Epithelial cell of proximal tubule (primary cell): Measurements from ENCODE around the gene ARFGAP3. TPM values are rescaled to one million over a fixed set of nuclear protein-coding genes. Genes with fewer than 3 reads are reported as not detected.
A peak's percentile ranks its signal among the peaks of the same experiment; 100 is the strongest.

Experiments used
- DNase-seq: peaks from one replicate; pipeline ENCODE4 v3.0.0-alpha.2; 2011; ENCODE audit warnings: low read depth
- H3K4me3 ChIP-seq: 2 replicates; pipeline ENCODE4 v1.5.1; 2011; ENCODE audit warnings: low read depth, mild to moderate bottlenecking, low read length
- CTCF ChIP-seq: conservative IDR thresholded peaks from 2 replicates; pipeline ENCODE4 v1.5.1; 2012; ENCODE audit warnings: low read depth, mild to moderate bottlenecking, low read length
- total RNA-seq: library from RNA; depleted of rRNA; stranded (reverse); fragments of >200 nt; gene quantifications from 2 replicates; pipeline ENCODE4 v1.2.3, GENCODE V29; 2015

The ARFGAP3 gene
- total RNA-seq, 1 donor from 2014 or later: 62.2 TPM

GRCh38 chr22:42866100-42866499, 9.0 kb upstream of the ARFGAP3 start:
- DNase-seq: no peak
- no peak for TF ChIP-seq CTCF
- H3K4me3 ChIP-seq: no peak overlapping the region

- no peak for DNase-seq
- no peak for TF ChIP-seq CTCF
- H3K4me3 ChIP-seq: no peak overlapping the region
Observed at GRCh38 chr22:42865536-42865935, 8.5 kb upstream of the ARFGAP3 start.

- TF ChIP-seq CTCF: no peak
- H3K4me3 ChIP-seq: no peak overlapping the region
- DNase-seq: peak; percentile 56
Observed at GRCh38 chr22:42863349-42863961, 6.4 kb upstream of the ARFGAP3 start.

GRCh38 chr22:42862045-42862734, 5.1 kb upstream of the ARFGAP3 start:
- TF ChIP-seq CTCF: no peak
- H3K4me3 ChIP-seq: no peak overlapping the region
- DNase-seq: no peak

GRCh38 chr22:42860968-42861367, 3.9 kb upstream of the ARFGAP3 start:
- TF ChIP-seq CTCF: no peak
- no peak for DNase-seq
- no peak overlapping the region for H3K4me3 ChIP-seq

GRCh38 chr22:42857845-42858481, 890 bp upstream of the ARFGAP3 start:
- H3K4me3 ChIP-seq: peak overlapping the region; percentile 97
- no peak for TF ChIP-seq CTCF
- DNase-seq: no peak
